GM19023 (cell line): ENCODE data around the gene BBLN.

ENCODE experiments used
- ATAC-seq: cut with Tn5 transposase; IDR thresholded peaks from one replicate; pipeline ENCODE4 v1.9.1; 2021; ENCODE audit warnings: mild to moderate bottlenecking, moderate library complexity; ENCODE audit not compliant: unreplicated experiment

Gene BBLN

DNA sequence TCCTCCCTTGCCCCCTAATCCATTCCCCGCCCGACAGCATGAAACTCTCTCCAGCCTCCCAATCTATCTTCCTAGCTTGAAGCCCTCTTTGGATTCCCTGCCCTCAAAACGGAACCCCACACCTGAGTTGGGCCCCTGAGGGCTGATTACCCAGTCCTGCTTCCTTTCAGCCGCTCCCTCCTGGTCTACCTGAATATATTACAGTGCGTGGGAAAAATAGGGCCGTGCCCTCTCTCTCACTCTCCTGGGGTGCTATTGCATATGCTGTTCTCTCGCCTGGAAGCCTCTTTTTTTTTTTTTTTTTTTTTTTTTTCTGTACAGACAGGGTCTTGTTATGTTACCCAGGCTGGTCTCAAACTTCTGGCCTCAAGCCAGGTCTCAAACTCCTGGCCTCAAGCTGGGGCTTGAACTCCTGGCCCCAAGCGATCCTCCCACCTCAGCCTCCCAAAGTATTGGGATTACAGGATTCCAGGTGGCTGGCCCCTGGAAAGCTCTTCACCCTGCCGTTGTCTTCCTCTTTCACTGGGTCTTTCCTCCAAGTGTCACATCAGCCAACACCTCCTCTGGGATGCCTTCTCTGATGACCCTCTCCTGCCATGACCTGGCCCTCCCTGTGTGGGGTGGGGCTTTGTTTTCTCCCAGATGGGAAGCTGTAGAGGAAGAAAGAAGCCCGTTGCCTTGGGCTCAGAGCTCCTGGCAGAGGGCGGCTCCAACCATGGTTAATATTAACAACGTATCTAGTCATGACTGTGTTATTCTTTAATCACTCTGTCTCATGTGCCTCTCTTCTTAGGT lies 51.3 kb downstream of the BBLN start:
- ATAC-seq: no peak

DNA sequence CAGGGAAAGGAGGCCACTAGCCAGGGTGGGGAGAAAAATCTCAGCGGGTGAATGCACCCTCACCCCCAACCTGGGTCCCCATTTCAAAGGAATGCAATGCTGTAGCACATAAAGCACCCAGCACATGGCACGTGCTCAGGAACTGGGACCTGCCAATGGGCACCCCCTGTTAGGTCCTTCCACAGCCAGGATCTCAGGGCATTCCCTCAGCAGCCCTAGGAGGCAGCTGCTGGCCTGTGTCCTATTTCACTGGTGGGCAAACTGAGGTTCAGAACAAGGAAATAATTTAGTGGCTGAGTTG lies 51.9 kb downstream of the BBLN start:
- ATAC-seq: no peak
